ENCODE data around the gene DYNLT2.
"Not testable (repeated sequence)": the region's sequence is repeated elsewhere in the genome, so short reads cannot be mapped to it uniquely, and the experiment has no call there.

DYNLT2 gene

DNA sequence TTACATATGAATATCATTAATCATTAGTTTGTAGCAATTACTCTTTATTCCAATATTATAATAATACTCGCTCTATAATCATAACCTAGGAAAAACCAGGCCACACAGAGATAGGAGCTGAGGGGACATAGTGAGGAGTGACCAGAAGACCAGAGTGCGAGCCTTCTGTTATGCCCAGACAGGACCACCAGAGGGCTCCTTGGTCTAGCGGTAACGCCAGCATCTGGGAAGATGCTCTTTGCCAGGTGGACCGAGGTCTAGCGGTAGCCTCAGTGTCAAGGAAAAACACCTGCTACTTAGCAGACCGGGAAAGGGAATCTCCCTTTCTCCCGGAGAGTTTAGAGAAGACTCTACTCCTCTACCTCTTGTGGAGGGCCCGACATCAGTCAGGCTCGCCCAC lies 54.3 kb downstream of the DYNLT2 start:
- in situ Hi-C loops (cut with MboI; ENCODE audit: low pct_unique_long_range_greater_than_20kb, low sequenced_read_pairs, unreplicated experiment); DNase-seq (ENCODE audit: low spot score): not testable (repeated sequence)
- TF ChIP-seq, protein P1, sequence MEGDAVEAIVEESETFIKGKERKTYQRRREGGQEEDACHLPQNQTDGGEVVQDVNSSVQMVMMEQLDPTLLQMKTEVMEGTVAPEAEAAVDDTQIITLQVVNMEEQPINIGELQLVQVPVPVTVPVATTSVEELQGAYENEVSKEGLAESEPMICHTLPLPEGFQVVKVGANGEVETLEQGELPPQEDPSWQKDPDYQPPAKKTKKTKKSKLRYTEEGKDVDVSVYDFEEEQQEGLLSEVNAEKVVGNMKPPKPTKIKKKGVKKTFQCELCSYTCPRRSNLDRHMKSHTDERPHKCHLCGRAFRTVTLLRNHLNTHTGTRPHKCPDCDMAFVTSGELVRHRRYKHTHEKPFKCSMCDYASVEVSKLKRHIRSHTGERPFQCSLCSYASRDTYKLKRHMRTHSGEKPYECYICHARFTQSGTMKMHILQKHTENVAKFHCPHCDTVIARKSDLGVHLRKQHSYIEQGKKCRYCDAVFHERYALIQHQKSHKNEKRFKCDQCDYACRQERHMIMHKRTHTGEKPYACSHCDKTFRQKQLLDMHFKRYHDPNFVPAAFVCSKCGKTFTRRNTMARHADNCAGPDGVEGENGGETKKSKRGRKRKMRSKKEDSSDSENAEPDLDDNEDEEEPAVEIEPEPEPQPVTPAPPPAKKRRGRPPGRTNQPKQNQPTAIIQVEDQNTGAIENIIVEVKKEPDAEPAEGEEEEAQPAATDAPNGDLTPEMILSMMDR (IDR thresholded peaks at IDR 0.05; ENCODE audit: extremely low read depth, insufficient read depth, missing control alignments): peak; percentile 32

DNA sequence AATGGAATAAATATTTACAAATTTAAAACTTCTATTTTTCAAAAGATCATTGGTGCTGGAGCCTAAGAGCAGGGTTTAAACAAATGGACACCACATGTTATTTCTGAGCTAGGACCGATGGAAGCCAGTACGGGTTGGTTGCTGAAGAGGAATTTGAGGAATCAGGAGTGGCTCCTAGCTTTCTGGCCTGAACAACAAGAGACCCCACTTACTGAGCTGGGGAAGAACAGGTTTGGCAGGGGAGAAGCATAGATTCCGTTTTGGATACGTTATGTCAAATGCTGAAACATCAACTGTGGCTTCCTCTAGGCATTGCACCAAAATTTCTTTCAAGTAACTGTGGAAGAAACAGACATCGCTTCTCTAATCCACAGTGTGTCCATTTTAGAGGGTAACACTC lies 56.2 kb downstream of the DYNLT2 start:
- TF ChIP-seq, protein P1 (IDR thresholded peaks at IDR 0.05; ENCODE audit: extremely low read depth, insufficient read depth, missing control alignments): no peak
- in situ Hi-C loops (cut with MboI; ENCODE audit: low pct_unique_long_range_greater_than_20kb, low sequenced_read_pairs, unreplicated experiment): no loop called here
- no peak for DNase-seq (ENCODE audit: low spot score)

DNA sequence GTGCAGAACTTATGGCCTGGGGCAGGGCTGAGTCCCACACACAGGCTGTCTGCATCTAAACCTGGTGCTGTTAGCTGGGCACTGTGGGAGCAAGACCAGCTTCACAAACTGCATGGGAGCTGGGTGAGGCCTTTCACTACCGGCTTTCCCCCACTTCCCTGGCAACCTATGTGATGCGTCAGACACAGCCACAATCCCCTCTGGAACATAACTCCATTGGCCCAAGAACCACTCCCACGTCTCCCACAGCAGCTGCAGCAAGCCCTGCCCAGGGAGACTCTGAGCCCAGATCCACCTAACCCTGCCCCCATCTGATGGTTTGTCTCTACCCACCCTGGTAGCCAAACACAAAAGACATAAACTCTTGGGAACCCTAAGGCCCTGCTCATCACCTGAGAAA lies 58.9 kb downstream of the DYNLT2 start:
- no peak for DNase-seq (ENCODE audit: low spot score)
- TF ChIP-seq, protein P1 (IDR thresholded peaks at IDR 0.05; ENCODE audit: extremely low read depth, insufficient read depth, missing control alignments): no peak
- in situ Hi-C loops (cut with MboI; ENCODE audit: low pct_unique_long_range_greater_than_20kb, low sequenced_read_pairs, unreplicated experiment): no loop called here

DNA sequence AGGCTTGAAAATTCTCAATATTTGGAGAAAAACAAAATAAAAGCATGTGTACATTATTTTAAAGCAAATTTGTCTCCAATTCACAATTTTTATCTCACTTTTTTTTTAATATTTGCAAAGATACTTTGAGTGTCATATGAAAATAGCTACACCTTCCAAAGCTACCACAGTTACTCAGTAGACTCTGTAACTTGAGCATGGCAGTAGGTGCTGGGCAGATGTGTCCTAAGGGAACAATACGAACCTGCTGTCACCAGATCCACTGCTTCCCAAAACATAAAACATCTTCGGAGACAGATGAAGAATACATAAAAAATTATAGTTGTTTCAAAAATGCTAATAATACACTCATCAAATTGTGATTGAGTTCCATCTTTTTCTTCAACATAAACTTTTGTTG lies 60.1 kb downstream of the DYNLT2 start:
- no peak for DNase-seq (ENCODE audit: low spot score)
- in situ Hi-C loops (cut with MboI; ENCODE audit: low pct_unique_long_range_greater_than_20kb, low sequenced_read_pairs, unreplicated experiment): no loop called here
- TF ChIP-seq, protein P1 (IDR thresholded peaks at IDR 0.05; ENCODE audit: extremely low read depth, insufficient read depth, missing control alignments): no peak

Measured in GM13977 (cell line).